Activated naive CD4-positive, alpha-beta T cell (primary cell): ENCODE data around the gene PAQR7.

Experiments used
- DNase-seq, 4 experiments: peaks; one replicate each; lab custom pipeline; 2025; lab: John Stamatoyannopoulos, UW

Gene PAQR7

DNA sequence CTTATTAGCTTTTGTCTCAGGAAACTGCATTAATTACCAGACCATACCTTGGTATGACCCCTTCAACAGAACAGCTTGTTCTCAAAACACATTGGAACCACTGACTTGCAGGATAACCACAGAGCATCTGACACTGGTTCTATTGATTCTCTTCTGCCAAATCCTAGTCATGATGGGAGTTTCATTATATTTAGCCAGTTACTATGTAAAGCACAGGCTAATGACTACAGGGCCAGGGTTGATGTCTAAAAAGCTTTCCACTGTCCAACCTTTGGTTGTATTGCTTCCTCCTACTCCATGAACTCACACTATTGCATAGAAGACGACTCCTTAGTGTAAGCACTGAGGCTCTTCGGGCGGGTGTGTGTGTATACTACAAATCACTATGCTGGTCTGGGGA lies 27.0 kb upstream of the PAQR7 start:
- DNase-seq, result no peak

DNA sequence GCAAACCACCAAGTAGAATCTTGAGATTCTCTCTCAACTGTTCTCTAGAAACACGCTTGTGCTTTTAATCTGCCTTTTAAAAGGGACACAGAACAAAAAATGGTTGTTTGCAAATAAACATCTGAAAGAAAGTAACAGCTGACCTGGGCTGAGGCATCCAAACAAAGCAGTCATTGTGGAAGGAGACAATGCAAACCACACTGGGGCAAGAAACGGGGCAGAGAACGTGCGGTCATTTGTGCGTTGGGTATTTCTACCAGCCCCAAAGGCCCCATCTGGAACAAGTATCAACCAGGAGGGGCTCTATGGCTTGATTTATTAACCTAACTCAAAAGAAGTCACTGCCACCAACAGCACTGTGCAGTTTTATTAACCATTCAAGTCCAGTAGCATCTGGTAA lies 24.7 kb upstream of the PAQR7 start:
- no peak for DNase-seq

DNA sequence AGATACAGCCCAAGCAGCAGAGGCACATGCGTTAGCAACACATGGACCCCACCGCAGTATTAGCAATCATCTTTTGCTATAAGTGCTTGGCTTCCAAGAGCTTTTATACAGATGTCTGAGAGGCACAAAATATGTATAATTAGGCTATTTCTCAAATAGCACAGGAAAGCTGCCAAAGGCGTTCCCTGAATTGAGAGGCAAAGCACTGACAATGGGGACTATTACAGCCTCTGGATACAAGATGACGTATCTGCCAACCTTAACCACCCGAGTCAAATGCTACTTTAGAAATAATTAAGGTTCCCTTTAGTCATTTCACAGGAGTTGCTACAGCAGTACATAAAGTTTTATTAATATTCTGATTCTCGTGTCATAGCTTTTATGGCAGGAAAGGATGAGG lies 24.3 kb upstream of the PAQR7 start:
- no peak for DNase-seq

DNA sequence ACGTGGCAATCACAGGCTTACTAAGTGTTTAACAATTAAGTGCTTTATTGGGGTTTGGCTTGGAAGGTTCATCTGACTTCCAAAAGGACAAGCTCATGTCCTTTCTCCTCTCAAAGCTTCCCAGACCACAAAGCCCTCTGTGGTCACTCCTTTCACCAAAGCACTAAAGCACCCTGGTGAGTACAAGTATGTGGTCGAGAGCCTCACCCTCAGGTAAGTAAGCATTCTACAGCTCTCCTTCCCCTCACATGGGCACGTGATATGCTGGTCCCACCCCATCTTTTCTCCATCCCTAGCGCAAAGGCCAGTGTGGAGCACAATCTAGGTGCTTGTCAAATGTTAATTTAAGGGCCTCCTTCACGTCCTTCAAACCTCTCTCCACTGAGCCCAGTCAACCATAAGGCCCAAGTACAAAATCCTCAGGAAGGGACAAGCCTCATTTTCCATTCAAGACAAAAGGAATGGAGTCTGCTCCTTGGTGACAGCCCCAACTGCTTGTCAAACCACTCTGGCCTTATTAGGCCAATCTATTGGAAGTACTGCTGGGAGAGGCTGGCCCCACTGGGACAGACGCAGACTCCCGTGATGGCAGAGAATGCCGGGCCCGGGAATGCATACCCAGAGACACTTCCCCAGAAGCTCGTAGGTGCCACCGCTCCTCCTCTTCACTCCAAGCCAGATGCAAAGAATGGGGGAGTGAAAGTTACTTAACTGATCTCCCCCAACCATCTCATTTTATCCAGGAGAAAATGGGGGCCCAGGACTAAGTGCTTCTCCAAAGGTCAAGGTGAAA lies 22.9 kb upstream of the PAQR7 start:
- DNase-seq, result no peak

GRCh38 chr1:25897754-25898153 lies 22.2 kb upstream of the PAQR7 start:
- DNase-seq, result no peak

GRCh38 chr1:25896266-25896665 lies 20.8 kb upstream of the PAQR7 start:
- no peak for DNase-seq

- DNase-seq, result peak; percentile 63 to 87 (median 79)
These were observed 20.0 kb upstream of the PAQR7 start for GRCh38 chr1:25895365-25895990.

GRCh38 chr1:25893116-25893515 lies 17.6 kb upstream of the PAQR7 start:
- DNase-seq, result no peak

DNA sequence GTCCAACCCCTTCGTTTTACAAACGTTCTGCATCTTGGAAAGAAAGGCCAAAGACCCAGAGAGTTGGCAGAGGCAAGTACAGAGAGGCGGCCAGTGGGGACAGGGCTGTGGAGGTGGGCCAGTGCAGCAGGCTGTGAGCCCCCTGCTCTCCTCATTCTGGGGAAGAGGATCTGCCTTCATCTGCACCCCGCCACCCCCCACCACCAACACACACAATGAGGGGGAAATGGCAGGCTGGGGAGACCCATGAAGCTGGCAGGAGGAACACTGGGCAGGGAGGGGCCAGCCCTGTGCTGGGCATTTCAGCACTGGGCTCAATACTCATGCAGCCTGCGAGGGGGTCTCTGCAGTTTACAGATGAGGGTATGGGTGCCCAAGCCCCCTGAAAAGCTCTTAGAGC lies 16.1 kb upstream of the PAQR7 start:
- DNase-seq, result no peak

GRCh38 chr1:25890239-25891034 lies 14.9 kb upstream of the PAQR7 start:
- DNase-seq, result no peak

DNA sequence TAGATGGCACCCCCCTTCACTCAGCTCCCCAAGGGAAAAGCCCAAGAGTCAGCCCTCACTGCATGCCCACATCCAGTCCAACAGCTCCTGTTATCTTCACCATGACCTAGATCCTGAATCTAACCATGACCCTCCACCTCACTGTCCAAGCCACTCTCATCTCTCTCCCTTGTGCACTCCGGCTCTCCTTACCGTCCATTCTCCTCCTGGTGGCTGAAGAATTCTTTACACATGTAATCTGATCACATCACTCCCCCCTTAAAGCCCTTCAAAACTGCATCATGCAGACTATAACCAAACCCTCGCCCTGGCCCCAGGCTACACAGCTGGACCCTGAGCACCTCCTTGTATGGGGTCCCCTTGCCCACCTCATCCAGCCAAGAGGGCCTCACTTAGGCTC lies 14.0 kb upstream of the PAQR7 start:
- no peak for DNase-seq

DNA sequence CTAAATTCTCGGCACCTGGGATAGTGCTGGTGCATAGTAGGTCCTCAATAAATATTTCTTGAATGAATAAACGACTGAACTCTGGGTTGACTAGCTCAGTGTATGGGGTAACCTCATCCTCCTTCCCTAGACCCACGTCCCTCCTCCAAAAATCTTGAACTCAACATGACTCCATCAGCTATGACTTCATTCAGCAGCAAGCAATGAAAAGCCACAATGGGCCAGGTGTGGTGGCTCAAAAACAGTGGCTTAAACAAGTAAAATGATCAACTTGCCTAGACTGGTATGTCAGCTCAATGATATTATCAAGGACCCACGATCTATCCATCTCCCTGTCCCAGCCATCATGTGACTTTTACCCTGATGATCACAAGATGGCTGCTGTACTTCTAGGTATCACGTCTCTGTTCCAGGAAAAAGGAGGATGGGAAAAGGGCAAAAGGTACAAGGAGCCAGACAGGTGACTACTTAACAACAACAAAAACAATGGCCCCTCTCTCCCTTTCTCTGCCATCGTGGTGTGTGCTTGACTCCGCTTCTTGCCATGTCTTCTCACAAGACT lies 13.0 kb upstream of the PAQR7 start:
- no peak for DNase-seq

DNA sequence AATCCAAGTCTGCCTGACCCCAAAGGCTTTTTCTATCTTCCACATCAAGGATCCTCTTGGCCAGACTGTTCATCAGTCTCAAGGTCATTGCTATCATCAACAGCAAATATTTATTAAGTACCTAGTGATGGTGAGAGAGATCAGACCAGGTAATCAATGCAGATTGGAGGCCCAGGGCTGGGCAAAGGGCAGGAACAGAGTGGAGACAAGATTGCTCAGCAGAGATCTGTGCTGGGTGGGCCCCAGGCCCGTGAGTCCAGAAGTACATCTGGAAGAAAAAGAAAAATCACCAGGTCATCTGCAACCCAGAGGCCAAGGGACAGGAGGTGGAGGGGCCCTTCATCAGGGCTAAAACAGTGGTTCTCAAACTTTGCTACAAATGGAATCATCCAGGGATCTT lies 10.1 kb upstream of the PAQR7 start:
- no peak for DNase-seq

DNA sequence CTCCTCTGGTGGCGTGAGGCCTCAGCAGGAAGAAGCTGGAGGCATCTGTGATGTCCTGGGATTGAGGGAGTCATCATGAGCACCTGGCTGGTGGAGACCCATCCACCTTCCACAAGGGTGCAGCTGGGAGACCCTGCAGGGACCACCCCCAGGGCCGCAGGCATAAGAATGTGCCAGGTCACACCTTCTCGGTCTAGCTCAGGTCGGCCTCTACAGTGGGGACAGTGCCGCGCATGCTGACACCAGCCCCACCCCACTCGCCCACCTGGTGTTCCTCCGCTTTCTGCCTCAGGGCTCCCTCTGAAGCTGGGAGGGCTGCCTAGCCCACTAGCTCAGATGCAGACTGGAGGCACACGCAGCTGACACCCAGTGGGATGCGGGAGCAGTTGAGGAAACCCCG lies 5.8 kb upstream of the PAQR7 start:
- no peak for DNase-seq

- no peak for DNase-seq
These were observed 5.0 kb upstream of the PAQR7 start for GRCh38 chr1:25880518-25880917.

GRCh38 chr1:25879675-25880074 lies 4.2 kb upstream of the PAQR7 start:
- DNase-seq, result no peak

- DNase-seq, result no peak
These were observed 3.2 kb upstream of the PAQR7 start for GRCh38 chr1:25878690-25879089.

DNA sequence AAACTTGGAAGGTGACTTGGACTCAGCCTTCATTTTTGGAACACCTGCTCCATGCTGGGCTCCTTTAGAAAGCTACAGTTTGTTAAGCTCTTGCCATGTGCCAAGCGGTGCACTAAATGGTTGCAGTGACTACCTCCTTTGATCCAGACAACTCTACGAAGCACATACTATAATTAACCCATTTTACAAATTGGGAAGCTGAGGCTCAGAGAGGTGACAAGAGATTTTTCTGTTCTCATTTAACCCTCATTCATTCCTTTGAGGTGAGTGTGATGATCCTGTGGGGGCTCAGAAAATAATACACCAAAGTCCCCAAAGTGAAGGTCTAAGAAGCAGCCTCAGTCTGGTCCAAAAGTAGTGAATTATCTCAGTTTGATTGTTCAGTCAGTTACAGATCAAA lies 1.6 kb upstream of the PAQR7 start:
- DNase-seq, result no peak

DNA sequence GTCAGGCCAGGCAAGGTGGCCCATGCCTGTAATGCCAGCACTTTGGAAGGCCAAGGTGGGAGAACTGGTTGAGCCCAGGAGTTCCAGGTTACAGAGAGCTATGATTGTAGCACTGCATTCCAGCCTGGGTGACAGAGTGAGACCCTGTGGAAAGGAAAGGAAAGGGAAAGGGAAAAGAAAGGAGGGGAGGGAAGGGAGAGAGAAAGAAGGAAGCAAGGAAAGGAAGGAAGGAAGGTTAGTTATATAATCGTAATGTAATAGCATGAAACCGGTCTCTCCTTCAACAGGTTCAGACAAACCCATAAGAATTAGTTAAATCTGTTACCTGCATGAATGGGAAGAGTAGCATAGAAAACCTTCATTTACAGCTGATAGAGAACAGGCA lies 1.2 kb upstream of the PAQR7 start:
- no peak for DNase-seq

DNA sequence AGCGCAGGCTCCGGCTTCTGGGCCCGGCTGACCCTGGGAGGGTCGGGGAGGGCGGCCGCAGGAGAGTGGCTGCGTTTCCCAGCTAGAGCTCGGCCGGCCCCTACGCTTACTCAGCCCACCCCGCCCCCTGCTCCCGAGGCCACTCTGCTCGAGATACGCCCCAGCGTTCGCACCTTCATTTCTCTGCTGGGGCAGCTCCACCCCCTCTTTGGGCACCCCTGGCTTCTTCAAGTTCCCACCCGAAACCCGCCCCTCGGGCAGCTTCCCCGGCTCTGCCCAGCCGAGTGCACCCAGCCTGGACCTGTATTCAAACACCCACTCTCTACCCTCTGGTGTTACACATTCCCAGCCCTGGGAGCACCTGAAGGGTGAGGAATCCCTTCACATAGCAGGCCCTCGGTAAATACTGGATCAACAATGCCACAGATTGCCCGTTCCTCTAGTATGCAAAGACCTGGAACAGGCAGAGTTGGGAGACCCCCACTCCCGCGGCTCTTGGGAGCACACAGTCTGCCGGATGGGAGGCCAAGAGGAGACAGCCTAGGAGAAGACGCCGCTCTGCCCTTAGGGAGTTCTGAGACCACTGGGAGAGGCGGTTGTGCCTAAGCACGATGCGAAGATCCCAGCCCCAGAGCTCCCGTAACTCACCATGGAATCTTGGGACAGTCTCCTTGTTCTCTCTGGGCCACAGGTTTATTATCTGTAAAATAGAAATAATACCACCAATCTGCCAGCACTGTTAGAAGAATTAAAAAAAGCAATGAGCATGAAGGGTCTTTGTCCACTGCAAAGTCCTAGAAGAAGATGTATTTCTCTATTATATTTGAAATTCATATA lies 566 bp upstream of the PAQR7 start:
- no peak for DNase-seq

GRCh38 chr1:25874635-25875153 lies 814 bp downstream of the PAQR7 start:
- DNase-seq, result no peak

GRCh38 chr1:25874209-25874608 lies 1.3 kb downstream of the PAQR7 start:
- DNase-seq, result no peak
